ENCODE results near the gene SETBP1.

The SETBP1 gene

GRCh38 chr18:44946529-44947113 is 265.9 kb downstream of the SETBP1 start (continued):
- TF ChIP-seq ZNF521 (tag by site-specific recombination; IDR thresholded peaks at IDR 0.05) (no peak), ZNF311 (tag by site-specific recombination; IDR thresholded peaks at IDR 0.05; ENCODE audit: borderline replicate concordance) (no peak)

- no peaks in the 10 kb centered on the region for H3K36me3 ChIP-seq (ENCODE audit: control insufficient read depth in 2 of 2, insufficient read depth in 1 of 2, low read length in 2 of 2)
- POLR2A ChIA-PET: no interaction called here
- H3K4me1 ChIP-seq (ENCODE audit: control insufficient read depth, insufficient read depth, low read length): peaks cover 27% of the 10 kb centered on the region
- TF ChIP-seq PRDM10 (tag by site-specific recombination; IDR thresholded peaks at IDR 0.05) (no peak), ZNF302 (tag by site-specific recombination; IDR thresholded peaks at IDR 0.05; ENCODE audit: low read depth) (no peak), KLF16 (tag by site-specific recombination; IDR thresholded peaks at IDR 0.05) (no peak), ZNF121 (tag by site-specific recombination; IDR thresholded peaks at IDR 0.05) (no peak), SETDB1 (IDR thresholded peaks at IDR 0.05; ENCODE audit: insufficient read length, low read length) (no peak), ZIC2 (tag by site-specific recombination; IDR thresholded peaks at IDR 0.05) (no peak), ZBTB11 (tag by site-specific recombination; conservative IDR thresholded peaks at IDR 0.05; ENCODE audit: low read depth) (no peak), ZNF362 (tag by site-specific recombination; IDR thresholded peaks at IDR 0.05) (no peak), GLI4 (tag by site-specific recombination; IDR thresholded peaks at IDR 0.05) (no peak), AEBP2 (tag by site-specific recombination; IDR thresholded peaks at IDR 0.05; ENCODE audit: borderline replicate concordance) (no peak), IKZF3 (tag by site-specific recombination; IDR thresholded peaks at IDR 0.05) (no peak), ZNF654 (tag by site-specific recombination; IDR thresholded peaks at IDR 0.05; ENCODE audit: low read depth) (no peak), ZNF621 (tag by site-specific recombination; IDR thresholded peaks at IDR 0.05) (no peak), ZNF202 (tag by site-specific recombination; IDR thresholded peaks at IDR 0.05; ENCODE audit: borderline replicate concordance) (no peak), ZNF366 (tag by site-specific recombination; conservative IDR thresholded peaks at IDR 0.05) (no peak), ZNF529 (tag by site-specific recombination; IDR thresholded peaks at IDR 0.05; ENCODE audit: insufficient replicate concordance) (no peak), ZNF658 (tag by site-specific recombination; IDR thresholded peaks at IDR 0.05) (no peak), ZNF624 (tag by site-specific recombination; IDR thresholded peaks at IDR 0.05) (no peak), RBAK (tag by site-specific recombination; IDR thresholded peaks at IDR 0.05) (no peak)
- H3K9me3 ChIP-seq (ENCODE audit: control insufficient read depth, insufficient read depth, low read depth, low read length): no peaks in the 10 kb centered on the region
- CTCF ChIA-PET: interaction anchor here (0.7 kb wide), 1 partner anchor 263 kb away, joined by 3 read pairs; no protein-coding TSS in a partner anchor
- no peak overlapping the region for H3K27ac ChIP-seq (ENCODE audit: extremely low read depth, low read depth, low read length)
- no peak overlapping the region for H3K4me3 ChIP-seq (ENCODE audit: low read depth, low read length)
These were observed 269.3 kb downstream of the SETBP1 start for GRCh38 chr18:44949967-44950366.
